ENCODE measurements around the gene GP1BB.
"Not testable (repeated sequence)": the region's sequence is repeated elsewhere in the genome, so short reads cannot be mapped to it uniquely, and the experiment has no call there.

GP1BB gene

DNA sequence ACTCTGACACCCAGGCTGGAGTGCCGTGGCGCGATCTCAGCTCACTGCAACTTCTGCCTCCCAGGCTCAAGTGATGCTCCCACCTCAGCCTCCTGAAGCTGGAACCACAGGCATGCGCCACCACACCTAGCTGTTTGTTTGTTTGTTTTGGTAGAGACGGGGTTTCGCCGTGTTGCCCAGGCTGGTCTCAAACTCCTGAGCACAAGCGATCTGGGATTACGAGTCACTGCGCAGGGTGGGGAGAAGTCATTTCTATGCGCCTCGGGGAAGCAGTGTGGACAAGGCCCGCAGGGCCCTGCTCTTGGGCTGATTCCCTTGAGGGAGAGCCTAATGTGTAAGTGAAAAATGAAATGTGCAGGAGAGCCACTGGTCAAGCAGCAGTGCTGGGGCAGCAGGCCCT is 28.6 kb upstream of the GP1BB start:
- TF ChIP-seq, protein P1, sequence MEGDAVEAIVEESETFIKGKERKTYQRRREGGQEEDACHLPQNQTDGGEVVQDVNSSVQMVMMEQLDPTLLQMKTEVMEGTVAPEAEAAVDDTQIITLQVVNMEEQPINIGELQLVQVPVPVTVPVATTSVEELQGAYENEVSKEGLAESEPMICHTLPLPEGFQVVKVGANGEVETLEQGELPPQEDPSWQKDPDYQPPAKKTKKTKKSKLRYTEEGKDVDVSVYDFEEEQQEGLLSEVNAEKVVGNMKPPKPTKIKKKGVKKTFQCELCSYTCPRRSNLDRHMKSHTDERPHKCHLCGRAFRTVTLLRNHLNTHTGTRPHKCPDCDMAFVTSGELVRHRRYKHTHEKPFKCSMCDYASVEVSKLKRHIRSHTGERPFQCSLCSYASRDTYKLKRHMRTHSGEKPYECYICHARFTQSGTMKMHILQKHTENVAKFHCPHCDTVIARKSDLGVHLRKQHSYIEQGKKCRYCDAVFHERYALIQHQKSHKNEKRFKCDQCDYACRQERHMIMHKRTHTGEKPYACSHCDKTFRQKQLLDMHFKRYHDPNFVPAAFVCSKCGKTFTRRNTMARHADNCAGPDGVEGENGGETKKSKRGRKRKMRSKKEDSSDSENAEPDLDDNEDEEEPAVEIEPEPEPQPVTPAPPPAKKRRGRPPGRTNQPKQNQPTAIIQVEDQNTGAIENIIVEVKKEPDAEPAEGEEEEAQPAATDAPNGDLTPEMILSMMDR (IDR thresholded peaks at IDR 0.05; ENCODE audit: low read depth, low read length) = no peak
- no peak overlapping the region for H3K4me3 ChIP-seq (ENCODE audit: low read depth, low read length)
- DNase-seq (ENCODE audit: low read depth, low spot score) = no peak
- in situ Hi-C loops (cut with HindIII; ENCODE audit: low sequenced_read_pairs) = no loop called here

DNA sequence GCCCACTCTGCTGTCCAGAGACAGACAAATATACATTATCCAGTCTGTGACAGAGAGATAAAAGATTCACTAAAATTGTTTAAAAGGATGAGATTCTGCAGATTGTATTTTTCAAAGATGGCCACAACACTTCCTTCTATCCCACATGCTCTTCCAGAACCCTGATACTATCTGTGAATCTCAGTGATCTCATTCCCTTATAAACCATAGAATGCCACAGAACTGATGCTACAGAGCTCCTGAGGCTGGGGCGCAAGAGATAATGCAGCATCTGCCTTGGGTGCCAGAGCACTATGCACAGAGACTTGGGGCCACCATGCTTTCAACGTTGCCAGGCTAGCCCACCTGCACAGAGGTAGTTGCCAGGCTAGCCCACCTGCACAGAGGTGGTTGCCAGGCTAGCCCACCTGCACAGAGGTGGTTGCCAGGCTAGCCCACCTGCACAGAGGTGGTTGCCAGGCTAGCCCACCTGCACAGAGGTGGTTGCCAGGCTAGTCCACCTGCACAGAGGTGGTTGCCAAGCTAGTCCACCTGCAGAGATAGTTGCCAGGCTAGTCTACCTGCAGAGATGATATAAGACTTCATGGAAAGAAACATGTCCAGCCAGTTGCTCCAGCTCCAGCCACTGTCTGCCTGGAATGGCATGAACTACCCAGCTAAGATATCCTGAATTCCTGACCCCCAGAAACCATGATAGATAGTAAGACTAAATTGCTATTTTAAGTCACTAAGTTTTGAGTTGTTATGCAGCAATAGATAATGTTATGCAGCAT is 26.6 kb upstream of the GP1BB start:
- in situ Hi-C loops (cut with HindIII; ENCODE audit: low sequenced_read_pairs) = no loop called here
- TF ChIP-seq, protein P1 (IDR thresholded peaks at IDR 0.05; ENCODE audit: low read depth, low read length) = no peak
- no peak overlapping the region for H3K4me3 ChIP-seq (ENCODE audit: low read depth, low read length)
- DNase-seq (ENCODE audit: low read depth, low spot score) = no peak

DNA sequence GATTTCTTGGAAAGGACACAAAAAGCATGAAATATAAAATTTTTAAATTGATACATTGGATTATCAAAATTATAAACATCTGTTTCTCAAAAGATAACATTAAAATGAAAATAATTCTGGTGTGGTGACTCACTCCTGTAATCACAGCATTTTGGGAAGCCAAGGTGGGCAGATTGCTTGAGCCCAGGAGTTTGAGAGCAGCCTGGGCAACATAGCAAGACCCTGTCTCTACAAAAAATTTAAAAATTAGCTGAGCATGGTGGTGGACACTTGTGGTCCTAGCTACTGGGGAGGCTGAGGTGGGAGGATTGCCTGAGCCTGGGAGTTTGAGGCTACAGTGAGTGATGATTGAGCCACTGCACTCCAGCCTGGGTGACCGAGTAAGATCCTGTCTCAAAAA is 25.5 kb upstream of the GP1BB start:
- in situ Hi-C loops (cut with HindIII; ENCODE audit: low sequenced_read_pairs) = not testable (repeated sequence)

DNA sequence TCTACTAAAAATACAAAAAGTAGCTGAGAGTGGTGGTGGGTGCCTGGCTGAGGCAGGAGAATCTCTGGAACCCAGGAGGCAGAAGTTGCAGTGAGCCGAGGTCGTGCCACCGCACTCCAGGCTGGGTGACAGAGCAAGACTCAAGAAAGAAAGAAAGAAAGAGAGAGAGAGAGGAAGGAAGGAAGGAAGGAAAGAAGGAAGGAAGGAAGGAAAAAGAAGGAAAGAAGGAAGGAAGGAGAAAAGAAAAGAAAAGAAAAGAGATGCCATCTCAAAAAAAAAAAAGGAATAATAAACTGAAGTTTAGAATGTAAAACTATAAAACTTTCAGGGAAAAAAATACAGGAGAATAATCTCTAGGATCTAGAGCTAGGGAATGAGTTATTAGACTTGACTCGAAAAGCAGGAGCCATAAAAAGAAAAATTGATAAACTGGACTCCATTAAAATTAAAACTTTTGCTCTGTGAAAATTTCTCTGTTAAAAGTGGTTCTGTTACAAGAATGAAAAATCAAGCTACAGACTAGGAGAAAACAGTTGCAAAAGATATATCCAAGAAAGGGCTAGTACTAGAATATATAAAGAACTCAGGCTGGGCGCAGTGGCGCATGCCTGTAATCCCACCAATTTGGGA is 22.4 kb upstream of the GP1BB start:
- no peak for DNase-seq (ENCODE audit: low read depth, low spot score)
- TF ChIP-seq, protein P1 (IDR thresholded peaks at IDR 0.05; ENCODE audit: low read depth, low read length) = no peak
- in situ Hi-C loops (cut with HindIII; ENCODE audit: low sequenced_read_pairs) = no loop called here
- no peak overlapping the region for H3K4me3 ChIP-seq (ENCODE audit: low read depth, low read length)

More for the DNA sequence above, 25.5 kb upstream of the GP1BB start:
- not testable (repeated sequence) for DNase-seq (ENCODE audit: low read depth, low spot score); H3K4me3 ChIP-seq (ENCODE audit: low read depth, low read length)

DNA sequence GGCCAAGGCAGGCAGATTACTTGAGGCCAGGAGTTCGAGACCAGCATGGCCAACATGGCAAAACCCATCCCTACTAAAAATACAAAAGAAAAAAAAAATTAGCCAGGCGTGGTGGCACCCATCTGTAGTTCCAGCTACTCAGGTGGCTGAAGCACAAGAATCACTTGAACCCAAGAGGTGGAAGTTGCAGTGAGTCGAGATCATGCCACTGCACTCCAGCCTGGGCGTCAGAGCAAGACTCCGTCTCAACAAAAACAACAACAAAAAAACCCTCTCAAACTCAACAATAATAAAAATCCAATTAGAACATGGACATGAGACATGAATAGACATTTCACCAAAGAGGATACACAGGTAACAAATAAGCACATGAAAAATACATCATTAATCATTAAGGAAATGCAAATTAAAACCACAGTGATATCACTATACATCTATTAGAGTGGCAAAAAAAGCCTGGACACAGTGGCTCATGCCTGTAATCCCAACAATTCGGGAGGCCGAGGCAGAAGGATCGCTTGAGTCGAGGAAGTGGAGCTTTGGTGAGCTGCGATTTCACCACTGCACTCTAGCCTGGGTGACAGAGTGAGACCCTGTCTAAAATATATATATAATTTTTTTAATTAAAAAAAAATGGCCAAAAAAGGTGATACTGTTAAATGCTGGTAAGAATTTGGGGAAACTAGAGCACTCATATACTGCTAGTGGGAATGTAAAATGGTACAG is 21.8 kb upstream of the GP1BB start:
- TF ChIP-seq, protein P1 (IDR thresholded peaks at IDR 0.05; ENCODE audit: low read depth, low read length) = no peak
- no peak overlapping the region for H3K4me3 ChIP-seq (ENCODE audit: low read depth, low read length)
- in situ Hi-C loops (cut with HindIII; ENCODE audit: low sequenced_read_pairs) = no loop called here
- no peak for DNase-seq (ENCODE audit: low read depth, low spot score)

DNA sequence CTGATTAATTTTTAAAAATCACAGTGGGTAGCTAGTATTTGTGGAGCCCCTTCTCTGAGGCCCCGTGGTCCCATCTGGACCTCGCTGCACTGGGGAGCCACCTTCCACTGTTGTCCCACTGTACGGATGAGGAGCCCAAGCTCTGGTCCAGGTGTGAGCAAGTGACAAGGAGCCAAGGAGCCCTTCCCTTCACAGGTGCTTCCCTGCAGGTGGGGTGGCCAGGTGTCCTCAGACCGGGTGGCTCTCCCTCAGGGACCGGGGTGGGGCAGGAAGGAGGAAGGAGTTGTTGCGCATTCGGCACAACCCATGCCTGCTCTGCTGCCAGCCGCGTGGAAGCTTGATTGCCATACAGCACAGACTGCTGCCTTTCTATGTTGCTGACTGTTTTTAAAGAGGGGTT is 19.5 kb upstream of the GP1BB start:
- H3K4me3 ChIP-seq (ENCODE audit: low read depth, low read length) = no peak overlapping the region
- TF ChIP-seq, protein P1 (IDR thresholded peaks at IDR 0.05; ENCODE audit: low read depth, low read length) = no peak
- in situ Hi-C loops (cut with HindIII; ENCODE audit: low sequenced_read_pairs) = no loop called here
- no peak for DNase-seq (ENCODE audit: low read depth, low spot score)

Data from astrocyte of the spinal cord (primary cell).